Heart left ventricle (tissue), 16 donors: ENCODE data around the gene SH3BP4. TPM values are rescaled to one million over a fixed set of nuclear protein-coding genes. Genes with fewer than 3 reads are reported as not detected.
A peak's percentile ranks its signal among the peaks of the same experiment; 100 is the strongest.

ENCODE experiments used
- ATAC-seq, 4 donors: fragments of 200-7000 bp; cut with Tn5 transposase; one replicate each; pipeline ENCODE4 v1.9.1; 2020 to 2022; ENCODE audit warnings: moderate library complexity in 4 of 4, mild to moderate bottlenecking in 3 of 4, moderate number of reproducible peaks in 1 of 4
- DNase-seq, 5 donors: peaks; one replicate each; pipeline ENCODE4 v3.0.0-alpha.2; 2020
- H3K27ac ChIP-seq, 12 donors: fragments of 200-600 bp; sonication (generic) in 4 of 12; one replicate each; pipeline versions ENCODE4 v1.5.0 to v1.8.0; 2016 to 2022; ENCODE audit warnings: mild to moderate bottlenecking in 2 of 12
- H3K27me3 ChIP-seq, 9 donors: fragments of 200-600 bp; sonication (generic) in 2 of 9; one replicate each; pipeline versions ENCODE4 v1.5.1 to v1.8.0; 2016 to 2022; ENCODE audit warnings: mild to moderate bottlenecking in 3 of 9
- H3K36me3 ChIP-seq, 9 donors: fragments of 200-600 bp; sonication (generic) in 2 of 9; one replicate each; pipeline versions ENCODE4 v1.5.0 to v1.8.0; 2018 to 2022; ENCODE audit warnings: mild to moderate bottlenecking in 2 of 9
- H3K4me1 ChIP-seq, 12 donors: fragments of 200-600 bp; sonication (generic) in 4 of 12; one replicate each; pipeline versions ENCODE4 v1.5.0 to v1.8.0; 2016 to 2022; ENCODE audit warnings: mild to moderate bottlenecking in 3 of 12
- H3K4me3 ChIP-seq, 12 donors: fragments of 200-600 bp; sonication (generic) in 4 of 12; one replicate each; pipeline versions ENCODE4 v1.5.0 to v1.8.0; 2017 to 2022; ENCODE audit warnings: mild to moderate bottlenecking in 9 of 12, moderate library complexity in 4 of 12
- H3K9me3 ChIP-seq, 12 donors: fragments of 200-600 bp; sonication (generic) in 4 of 12; one replicate each; pipeline versions ENCODE4 v1.5.0 to v1.8.0; 2016 to 2022; ENCODE audit warnings: mild to moderate bottlenecking in 1 of 12
- CTCF ChIP-seq, 12 donors: fragments of 200-600 bp; sonication (generic) in 4 of 12; IDR thresholded peaks; one replicate each; pipeline versions ENCODE4 v1.5.0 to v1.8.0; 2018 to 2022; ENCODE audit warnings: antibody characterized with exemption in 12 of 12, mild to moderate bottlenecking in 5 of 12
- POLR2A ChIP-seq, 2 donors: fragments of 450-650 bp; IDR thresholded peaks; one replicate each; pipeline ENCODE4 v1.6.1; 2017; ENCODE audit warnings: antibody characterized with exemption in 2 of 2, mild to moderate bottlenecking in 2 of 2, moderate library complexity in 2 of 2
- WGBS, 4 donors: extraction: QIAGEN DNeasy Blood & Tissue Kit in 2 of 4; methylation state at CpG; one replicate each; pipeline versions ENCODE4 v1.1.5 to v1.1.7; 2013 to 2018; 5-methylcytosine and 5-hydroxymethylcytosine counted together
- intact Hi-C, 10 donors: fragments of 100-400 bp; cut with DNase I; formaldehyde crosslinking; loops; one replicate each; pipeline versions ENCODE4 v1.11.1 to v1.14.2; 2022
- polyA plus RNA-seq, 2 donors: library from polyadenylated mRNA; stranded (reverse); fragments of 200-250 nt; gene quantifications; one replicate each; pipeline ENCODE4 v1.2.3, GENCODE V29; 2013
- total RNA-seq, 9 donors: library from RNA; depleted of rRNA in 2 of 9; stranded (reverse); fragments of >200 nt in 2 of 9; fragmentation: NEBNext Ultra II Directional in 3 of 9; extraction: Animal tissue kit (Norgen Biotek cat#: 25700) in 3 of 9; gene quantifications; one replicate each; pipeline versions ENCODE4 v1.1.0 to v1.2.4, GENCODE V29; 2016 to 2023
- donor health status: ischemic (EF 13 %, LVEDD 7.1; RV severe dilation, severe dysfunction).
- donor health status: healthy with polysubstance abuse.
- donor health status: DM: no; HTN: yes; CAD: no.
- donor health status: DM: no; HTN: no; CAD: no.
- donor health status: ischemic (EF 25% LVEDD 6.9; RV normal size, moderate dysfunction).
- donor health status: ischemic (EF 25% LVEDD 5.7; RV mildly dilated, moderate dysfunction).
- donor health status: healthy.
- donor health status: DM: yes; HTN: yes; CAD: no.
- donor health status: ischemic (EF 35%, LVEDD 5.7; RV mildly dilated, moderate dysfunction).
- donor health status: nonischemic (EF 11% LVEDD 7.7; RV severe dilation, severe dysfunction).
- donor health status: DM: yes; HTN: yes; CAD: no.
- donor health status: PGD.
- donor health status: ischemic (EF 29% LVEDD 5.4; RV normal size, mild dysfunction).
- donor health status: nonischemic (EF 23%, LVEDD 6.1; RV moderate dilation, normal function).

The SH3BP4 gene
- total and polyA plus RNA-seq, 11 donors = 5.4 to 33.5 (median 12.4) TPM

- H3K36me3 ChIP-seq = peaks cover 0 to 5% (median under 1%) of the 10 kb centered on the region in 9 donors
- H3K27me3 ChIP-seq = no peaks in the 10 kb centered on the region
- WGBS, 4 donors = 73 to 81% (median 77%) methylated on average over 10 of the region's 10 CpGs
- ATAC-seq (no peak), DNase-seq (no peak)
- intact Hi-C loops = no loop called here
- no peak overlapping the region for H3K27ac ChIP-seq
- no peaks in the 10 kb centered on the region for H3K9me3 ChIP-seq
- TF ChIP-seq POLR2A (IDR thresholded peaks at IDR 0.05) (no peak), CTCF (IDR thresholded peaks at IDR 0.05) (no peak)
- peaks cover 0 to 33% (median 26%) of the 10 kb centered on the region in 12 donors for H3K4me1 ChIP-seq
- H3K4me3 ChIP-seq = no peak overlapping the region
Observed at GRCh38 chr2:235030126-235030525, 78.3 kb downstream of the SH3BP4 start.

GRCh38 chr2:235030936-235031335 is 79.1 kb downstream of the SH3BP4 start:
- DNase-seq (no peak), ATAC-seq (no peak)
- Histone ChIP-seq H3K27me3 (no peaks in the 10 kb centered on the region), H3K4me1 (peaks cover 0 to 25% (median 19%) of the 10 kb centered on the region in 12 donors), H3K9me3 (no peaks in the 10 kb centered on the region), H3K4me3 (no peak overlapping the region), H3K36me3 (peaks cover 0 to 13% (median 9%) of the 10 kb centered on the region in 9 donors), H3K27ac (no peak overlapping the region)
- intact Hi-C loops = no loop called here
- 75 to 91% (median 82%) methylated on average over 3 to 4 of the region's 4 CpGs for whole genome bisulfite sequencing, 4 donors
- TF ChIP-seq CTCF (IDR thresholded peaks at IDR 0.05) = no peak
- TF ChIP-seq POLR2A (IDR thresholded peaks at IDR 0.05) = no peak

GRCh38 chr2:235031686-235032373 is 80.0 kb downstream of the SH3BP4 start:
- Histone ChIP-seq H3K9me3 (no peaks in the 10 kb centered on the region), H3K27ac (no peak overlapping the region), H3K27me3 (no peaks in the 10 kb centered on the region), H3K36me3 (peaks cover 0 to 15% (median 11%) of the 10 kb centered on the region in 9 donors), H3K4me3 (no peak overlapping the region), H3K4me1 (peaks cover 0 to 17% (median 11%) of the 10 kb centered on the region in 12 donors)
- ATAC-seq = no peak
- intact Hi-C loops = no loop called here
- WGBS, 4 donors = 90 to 93% (median 91%) methylated on average over 12 to 16 of the region's 16 CpGs
- TF ChIP-seq POLR2A (IDR thresholded peaks at IDR 0.05) (no peak), CTCF (IDR thresholded peaks at IDR 0.05) (no peak)
- peak in 1 of 5 donors; percentile 19 for DNase-seq

- Histone ChIP-seq H3K9me3 (no peaks in the 10 kb centered on the region), H3K27me3 (no peaks in the 10 kb centered on the region), H3K27ac (no peak overlapping the region), H3K36me3 (peaks cover 0 to 16% (median 11%) of the 10 kb centered on the region in 9 donors), H3K4me1 (peaks cover 0 to 11% (median 5%) of the 10 kb centered on the region in 12 donors), H3K4me3 (no peak overlapping the region)
- DNase-seq (no peak), ATAC-seq (no peak)
- WGBS, 4 donors = 91 to 100% (median 97%) methylated on average over 8 to 16 of the region's 16 CpGs
- intact Hi-C loops = no loop called here
- TF ChIP-seq CTCF (IDR thresholded peaks at IDR 0.05) (no peak), POLR2A (IDR thresholded peaks at IDR 0.05) (no peak)
Observed at GRCh38 chr2:235032466-235032865, 80.6 kb downstream of the SH3BP4 start.
